Measurements from ENCODE around the gene MIOS. TPM values are rescaled to one million over a fixed set of nuclear protein-coding genes. Genes with fewer than 3 reads are reported as not detected.

Gene MIOS
- total RNA-seq, 4 donors from 2014 or later: 8.4 to 41.9 (median 26.1) TPM

DNA sequence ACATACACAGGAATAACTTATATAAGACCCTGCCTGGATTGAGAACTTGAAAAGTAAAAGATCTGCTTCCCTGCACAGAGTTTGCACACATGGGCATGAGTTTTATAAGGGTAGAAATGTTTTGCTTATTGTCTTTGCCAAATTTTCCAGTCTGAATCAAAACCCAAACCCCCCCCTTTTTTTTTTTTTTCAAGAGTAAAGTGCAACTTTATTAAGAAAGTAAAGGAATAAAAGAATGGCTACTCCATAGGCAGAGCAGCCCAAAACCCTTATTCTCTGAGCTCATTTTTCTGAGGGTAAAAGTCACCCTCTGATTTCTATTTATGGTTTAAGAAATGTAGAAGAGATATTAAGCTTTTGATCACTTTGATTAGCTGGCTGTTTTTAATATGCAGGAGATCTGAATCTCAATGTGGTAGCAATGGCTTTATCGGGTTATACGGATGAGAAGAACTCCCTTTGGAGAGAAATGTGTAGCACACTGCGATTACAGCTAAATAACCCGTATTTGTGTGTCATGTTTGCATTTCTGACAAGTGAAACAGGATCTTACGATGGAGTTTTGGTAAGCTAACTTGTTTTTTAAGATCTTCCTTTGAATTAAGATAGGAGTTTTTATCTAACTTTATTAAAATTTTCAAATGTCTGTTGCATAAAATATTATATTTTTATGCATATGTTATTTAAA is 18.7 kb downstream of the MIOS start:
- H3K4me3 ChIP-seq: no peak overlapping the region
- in situ Hi-C loops (cut with MboI; ENCODE audit: low pct_ligation_motif_present in 1 of 4, low pct_unique_long_range_greater_than_20kb in 1 of 4, low sequenced_read_pairs in 3 of 4): loop anchor here in 3 of 4 donors (25.0 kb wide), 1 partner anchor 627 kb away; no protein-coding TSS in a partner anchor

DNA sequence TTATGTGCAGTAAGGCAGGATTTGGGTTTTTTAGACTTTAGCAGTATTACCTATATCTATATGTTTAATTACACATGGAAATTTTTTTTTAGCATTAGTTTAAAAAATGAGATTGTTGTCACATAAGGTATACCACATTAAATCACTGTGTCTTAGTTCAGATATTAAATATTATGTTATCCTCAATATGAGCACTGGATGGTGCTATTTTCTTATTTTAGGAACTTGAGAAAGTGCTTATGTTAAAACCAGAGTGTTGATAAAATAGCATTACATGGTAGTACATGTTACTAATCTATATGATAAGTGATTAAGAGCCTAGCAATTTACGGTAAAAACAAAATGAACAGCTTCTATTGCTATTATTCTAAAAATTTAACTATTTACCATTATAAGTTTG is 28.8 kb downstream of the MIOS start:
- intact Hi-C loops (cut with DNase I; ENCODE audit: low total_unique reads): no loop called here

More for the DNA sequence above, 18.7 kb downstream of the MIOS start:
- H3K36me3 ChIP-seq: peaks cover 0 to 7% (median 3%) of the 10 kb centered on the region in 4 donors
- no peaks in the 10 kb centered on the region for H3K27me3 ChIP-seq
- no peak for DNase-seq
- intact Hi-C loops (cut with DNase I; ENCODE audit: low total_unique reads): no loop called here
- WGBS, 2 donors (ENCODE audit: low coverage in 1 of 2): 76 to 79% methylated on average over 5 of the region's 5 CpGs
- TF ChIP-seq, protein P1, sequence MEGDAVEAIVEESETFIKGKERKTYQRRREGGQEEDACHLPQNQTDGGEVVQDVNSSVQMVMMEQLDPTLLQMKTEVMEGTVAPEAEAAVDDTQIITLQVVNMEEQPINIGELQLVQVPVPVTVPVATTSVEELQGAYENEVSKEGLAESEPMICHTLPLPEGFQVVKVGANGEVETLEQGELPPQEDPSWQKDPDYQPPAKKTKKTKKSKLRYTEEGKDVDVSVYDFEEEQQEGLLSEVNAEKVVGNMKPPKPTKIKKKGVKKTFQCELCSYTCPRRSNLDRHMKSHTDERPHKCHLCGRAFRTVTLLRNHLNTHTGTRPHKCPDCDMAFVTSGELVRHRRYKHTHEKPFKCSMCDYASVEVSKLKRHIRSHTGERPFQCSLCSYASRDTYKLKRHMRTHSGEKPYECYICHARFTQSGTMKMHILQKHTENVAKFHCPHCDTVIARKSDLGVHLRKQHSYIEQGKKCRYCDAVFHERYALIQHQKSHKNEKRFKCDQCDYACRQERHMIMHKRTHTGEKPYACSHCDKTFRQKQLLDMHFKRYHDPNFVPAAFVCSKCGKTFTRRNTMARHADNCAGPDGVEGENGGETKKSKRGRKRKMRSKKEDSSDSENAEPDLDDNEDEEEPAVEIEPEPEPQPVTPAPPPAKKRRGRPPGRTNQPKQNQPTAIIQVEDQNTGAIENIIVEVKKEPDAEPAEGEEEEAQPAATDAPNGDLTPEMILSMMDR (IDR thresholded peaks at IDR 0.05): no peak
- TF ChIP-seq POLR2AphosphoS5 (IDR thresholded peaks at IDR 0.05): no peak
- no peak for TF ChIP-seq POLR2A (IDR thresholded peaks at IDR 0.05)
- no peak overlapping the region for H3K27ac ChIP-seq
- H3K4me1 ChIP-seq: peaks cover 0 to 3% (median 0%) of the 10 kb centered on the region in 4 donors
- H3K9me3 ChIP-seq: no peaks in the 10 kb centered on the region

DNA sequence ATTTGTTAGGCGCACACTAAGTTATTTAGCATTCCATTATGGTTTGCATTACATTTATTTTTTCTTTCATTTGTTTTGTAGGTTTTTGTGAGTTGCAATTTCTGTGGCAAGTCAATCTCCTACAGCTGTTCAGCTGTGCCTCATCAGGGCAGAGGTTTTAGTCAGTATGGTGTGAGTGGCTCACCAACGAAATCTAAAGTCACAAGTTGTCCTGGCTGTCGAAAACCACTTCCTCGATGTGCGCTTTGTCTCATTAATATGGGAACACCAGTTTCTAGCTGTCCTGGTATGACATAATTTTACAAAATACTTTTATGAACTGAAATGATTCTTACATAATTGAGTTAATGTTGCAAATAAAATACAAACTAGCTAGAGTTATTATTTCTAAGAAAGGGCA is 29.5 kb downstream of the MIOS start:
- intact Hi-C loops (cut with DNase I; ENCODE audit: low total_unique reads): no loop called here
- TF ChIP-seq POLR2AphosphoS5 (IDR thresholded peaks at IDR 0.05): no peak
- no peak for TF ChIP-seq POLR2A (IDR thresholded peaks at IDR 0.05)
- TF ChIP-seq, protein P1 (IDR thresholded peaks at IDR 0.05): no peak
- no peak for TF ChIP-seq EP300 (IDR thresholded peaks at IDR 0.05; ENCODE audit: low read depth)
- Histone ChIP-seq H3K4me1 (no peaks in the 10 kb centered on the region), H3K4me3 (no peak overlapping the region), H3K9me3 (no peaks in the 10 kb centered on the region), H3K27me3 (no peaks in the 10 kb centered on the region), H3K36me3 (peaks cover 0 to 17% (median 5%) of the 10 kb centered on the region in 4 donors), H3K27ac (no peak overlapping the region)
- 87% methylated on average over 5 of the region's 5 CpGs for WGBS, 2 donors (ENCODE audit: low coverage in 1 of 2)
- no peak for DNase-seq
- in situ Hi-C loops (cut with MboI; ENCODE audit: low pct_ligation_motif_present in 1 of 4, low pct_unique_long_range_greater_than_20kb in 1 of 4, low sequenced_read_pairs in 3 of 4): loop anchor here in 3 of 4 donors (25.0 kb wide), 1 partner anchor 616 kb away; no protein-coding TSS in a partner anchor

More for the DNA sequence above, 28.8 kb downstream of the MIOS start:
- Histone ChIP-seq H3K36me3 (peaks cover 0 to 17% (median 5%) of the 10 kb centered on the region in 4 donors), H3K4me1 (no peaks in the 10 kb centered on the region), H3K27me3 (no peaks in the 10 kb centered on the region), H3K9me3 (no peaks in the 10 kb centered on the region), H3K27ac (no peak overlapping the region), H3K4me3 (no peak overlapping the region)
- no peak for DNase-seq
- 90 to 100% methylated on average over 1 of the region's 1 CpG for WGBS, 2 donors (ENCODE audit: low coverage in 1 of 2)
- in situ Hi-C loops (cut with MboI; ENCODE audit: low pct_ligation_motif_present in 1 of 4, low pct_unique_long_range_greater_than_20kb in 1 of 4, low sequenced_read_pairs in 3 of 4): loop anchor here in 3 of 4 donors (25.0 kb wide), 1 partner anchor 617 kb away; no protein-coding TSS in a partner anchor
- TF ChIP-seq EP300 (IDR thresholded peaks at IDR 0.05; ENCODE audit: low read depth): no peak
- TF ChIP-seq, protein P1 (IDR thresholded peaks at IDR 0.05): peak; percentile 29 to 54 (median 41)

DNA sequence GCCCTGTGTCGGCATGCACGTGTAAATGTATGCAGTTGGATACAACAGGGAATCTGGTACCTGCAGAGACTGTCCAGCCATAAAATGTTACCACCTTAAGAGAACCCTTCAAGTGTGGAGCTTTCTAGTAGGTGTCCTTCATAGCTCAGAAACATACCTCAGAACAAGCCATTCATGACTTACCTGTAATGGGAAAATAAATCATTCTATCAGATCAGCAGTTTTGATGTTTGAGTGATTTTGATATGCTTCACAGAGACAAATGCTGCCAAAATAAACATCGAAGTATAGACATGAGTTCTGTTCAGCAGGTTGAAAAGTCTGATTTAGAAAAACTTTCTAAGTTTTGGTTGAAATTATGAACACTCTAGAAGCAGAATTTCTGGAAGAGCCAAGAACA is 40.3 kb downstream of the MIOS start:
- no peak overlapping the region for H3K4me3 ChIP-seq
- no peak overlapping the region for H3K27ac ChIP-seq
- H3K36me3 ChIP-seq: peaks cover 0 to 11% (median 0%) of the 10 kb centered on the region in 4 donors
- no peak for TF ChIP-seq POLR2A (IDR thresholded peaks at IDR 0.05)
- TF ChIP-seq, protein P1 (IDR thresholded peaks at IDR 0.05): no peak
- no peak for TF ChIP-seq POLR2AphosphoS5 (IDR thresholded peaks at IDR 0.05)
- no peak for TF ChIP-seq EP300 (IDR thresholded peaks at IDR 0.05; ENCODE audit: low read depth)
- no peaks in the 10 kb centered on the region for H3K9me3 ChIP-seq
- DNase-seq: no peak
- H3K27me3 ChIP-seq: no peaks in the 10 kb centered on the region
- H3K4me1 ChIP-seq: no peaks in the 10 kb centered on the region
- in situ Hi-C loops (cut with MboI; ENCODE audit: low pct_ligation_motif_present in 1 of 4, low pct_unique_long_range_greater_than_20kb in 1 of 4, low sequenced_read_pairs in 3 of 4): no loop called here
- WGBS, 2 donors (ENCODE audit: low coverage in 1 of 2): 61 to 81% methylated on average over 2 to 3 of the region's 3 CpGs
- intact Hi-C loops (cut with DNase I; ENCODE audit: low total_unique reads): no loop called here
